ENCODE measurements around the gene EFHC1.

DNA sequence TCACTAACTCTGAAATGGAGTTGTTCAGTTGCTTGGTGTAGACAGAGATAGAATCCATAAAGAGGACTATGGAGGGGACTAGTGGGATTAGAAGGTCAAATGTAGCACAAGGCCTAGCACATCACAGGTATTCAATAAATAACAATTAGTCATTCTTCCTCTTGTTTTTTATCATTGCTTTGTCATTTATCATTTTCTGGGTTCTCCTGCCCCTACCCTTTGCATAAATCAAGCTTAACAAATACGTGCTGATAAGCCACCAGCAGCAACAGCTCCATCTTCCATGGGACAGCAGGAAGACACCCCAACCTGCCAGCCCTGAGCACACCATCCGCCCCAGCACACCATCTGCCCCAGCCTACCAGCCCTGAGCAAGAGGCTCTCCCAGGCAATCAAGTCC is 133.6 kb downstream of the EFHC1 start:
- TF ChIP-seq POLR2A (IDR thresholded peaks at IDR 0.05; ENCODE audit: low read depth, low read length), result no peak
- TF ChIP-seq POLR2AphosphoS5 (IDR thresholded peaks at IDR 0.05; ENCODE audit: low read depth, low read length), result no peak
- no peak for TF ChIP-seq TAF1 (IDR thresholded peaks at IDR 0.05; ENCODE audit: borderline replicate concordance, low read depth, low read length)

Data from GM12892 (cell line).